Chondrocyte (in vitro differentiated cells): Measurements from ENCODE around the gene AFAP1L2. TPM values are rescaled to one million over a fixed set of nuclear protein-coding genes. Genes with fewer than 3 reads are reported as not detected.

Experiments used
- DNase-seq: peaks from one replicate; pipeline ENCODE4 v3.0.0; 2021; ENCODE audit warnings: mixed read lengths, low spot score
- H3K27ac Mint-ChIP-seq: one replicate; pipeline ENCODE4 v1.8.0; 2021; ENCODE audit warnings: mild to moderate bottlenecking, moderate library complexity, mixed read lengths; ENCODE audit not compliant: unreplicated experiment
- H3K27me3 Mint-ChIP-seq: 2 replicates; pipeline ENCODE4 v1.8.0; 2021; ENCODE audit warnings: low read depth, mixed read lengths
- H3K36me3 Mint-ChIP-seq: 2 replicates; pipeline ENCODE4 v1.8.0; 2021; ENCODE audit warnings: low read depth, mixed read lengths
- H3K4me1 Mint-ChIP-seq: 2 replicates; pipeline ENCODE4 v1.8.0; 2021; ENCODE audit warnings: low read depth, mild to moderate bottlenecking, mixed read lengths
- H3K4me3 Mint-ChIP-seq: one replicate; pipeline ENCODE4 v1.8.0; 2021; ENCODE audit warnings: mild to moderate bottlenecking, moderate library complexity, mixed read lengths; ENCODE audit not compliant: unreplicated experiment
- H3K9me3 Mint-ChIP-seq: 2 replicates; pipeline ENCODE4 v1.8.0; 2021; ENCODE audit warnings: low read depth, mixed read lengths
- total RNA-seq: library from RNA; stranded (reverse); gene quantifications from 3 replicates; pipeline ENCODE4 v1.2.1, GENCODE V29; 2021
- TF ChIP-seq, protein P1 (sequence below): fragments of 200-600 bp; sonication (generic); IDR thresholded peaks from 2 replicates; pipeline ENCODE4 v1.5.0; 2021; ENCODE audit warnings: antibody characterized with exemption, mild to moderate bottlenecking, moderate library complexity

The AFAP1L2 gene
- total RNA-seq, 1 donor from 2014 or later: 2.9 TPM

DNA sequence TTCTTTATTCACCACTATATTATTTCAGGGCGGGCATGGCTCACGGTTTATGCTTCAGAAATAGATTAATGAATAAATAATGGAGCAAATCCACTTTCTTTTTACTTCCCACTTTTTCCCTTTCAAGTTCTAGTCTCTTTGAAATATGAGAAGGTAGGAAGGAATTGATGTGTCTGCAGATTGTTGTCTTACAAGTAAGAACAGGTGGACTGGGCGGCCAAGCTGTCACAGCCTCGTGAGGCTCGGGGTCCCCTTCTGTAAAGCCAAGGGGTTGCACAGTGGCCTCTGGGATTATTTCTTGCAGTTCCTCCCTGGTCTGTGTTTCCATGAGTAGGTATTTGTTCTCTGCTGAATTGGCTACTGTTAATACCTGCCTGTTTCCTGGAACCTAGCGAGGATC lies 154.1 kb downstream of the AFAP1L2 start:
- no peak overlapping the region for H3K27ac Mint-ChIP-seq

GRCh38 chr10:114246679-114247305 lies 157.5 kb downstream of the AFAP1L2 start:
- H3K36me3 Mint-ChIP-seq: no peaks in the 10 kb centered on the region
- TF ChIP-seq, protein P1, sequence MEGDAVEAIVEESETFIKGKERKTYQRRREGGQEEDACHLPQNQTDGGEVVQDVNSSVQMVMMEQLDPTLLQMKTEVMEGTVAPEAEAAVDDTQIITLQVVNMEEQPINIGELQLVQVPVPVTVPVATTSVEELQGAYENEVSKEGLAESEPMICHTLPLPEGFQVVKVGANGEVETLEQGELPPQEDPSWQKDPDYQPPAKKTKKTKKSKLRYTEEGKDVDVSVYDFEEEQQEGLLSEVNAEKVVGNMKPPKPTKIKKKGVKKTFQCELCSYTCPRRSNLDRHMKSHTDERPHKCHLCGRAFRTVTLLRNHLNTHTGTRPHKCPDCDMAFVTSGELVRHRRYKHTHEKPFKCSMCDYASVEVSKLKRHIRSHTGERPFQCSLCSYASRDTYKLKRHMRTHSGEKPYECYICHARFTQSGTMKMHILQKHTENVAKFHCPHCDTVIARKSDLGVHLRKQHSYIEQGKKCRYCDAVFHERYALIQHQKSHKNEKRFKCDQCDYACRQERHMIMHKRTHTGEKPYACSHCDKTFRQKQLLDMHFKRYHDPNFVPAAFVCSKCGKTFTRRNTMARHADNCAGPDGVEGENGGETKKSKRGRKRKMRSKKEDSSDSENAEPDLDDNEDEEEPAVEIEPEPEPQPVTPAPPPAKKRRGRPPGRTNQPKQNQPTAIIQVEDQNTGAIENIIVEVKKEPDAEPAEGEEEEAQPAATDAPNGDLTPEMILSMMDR: no peak
- peaks cover 45% of the 10 kb centered on the region for H3K27me3 Mint-ChIP-seq
- no peak for DNase-seq
- no peak overlapping the region for H3K4me3 Mint-ChIP-seq
- no peaks in the 10 kb centered on the region for H3K4me1 Mint-ChIP-seq
- H3K9me3 Mint-ChIP-seq: no peaks in the 10 kb centered on the region
- H3K27ac Mint-ChIP-seq: no peak overlapping the region

More for the DNA sequence above, 154.1 kb downstream of the AFAP1L2 start:
- no peaks in the 10 kb centered on the region for H3K4me1 Mint-ChIP-seq
- H3K36me3 Mint-ChIP-seq: peaks cover 1% of the 10 kb centered on the region
- no peaks in the 10 kb centered on the region for H3K9me3 Mint-ChIP-seq
- peaks cover 20% of the 10 kb centered on the region for H3K27me3 Mint-ChIP-seq
- H3K4me3 Mint-ChIP-seq: no peak overlapping the region
- TF ChIP-seq, protein P1: no peak
- DNase-seq: no peak

GRCh38 chr10:114245121-114245791 lies 159.0 kb downstream of the AFAP1L2 start:
- TF ChIP-seq, protein P1: no peak
- Mint-ChIP-seq H3K9me3 (no peaks in the 10 kb centered on the region), H3K27ac (no peak overlapping the region), H3K36me3 (no peaks in the 10 kb centered on the region), H3K4me3 (no peak overlapping the region), H3K4me1 (no peaks in the 10 kb centered on the region), H3K27me3 (peaks cover 56% of the 10 kb centered on the region)
- DNase-seq: no peak

Other genes with a start within 250 kb of the AFAP1L2 start
- gene CCDC186, start 230.3 kb downstream of the AFAP1L2 start, total RNA-seq: 19.2 to 26.8 TPM (median 20.4 TPM) in 3 replicates
- gene TDRD1, start 225.1 kb downstream of the AFAP1L2 start, total RNA-seq: not detected in 3 replicates
- not detected in 3 replicates for gene VWA2, start 165.2 kb downstream of the AFAP1L2 start, total RNA-seq